ENCODE measurements around the gene MYPOP.

- TF ChIP-seq POLR2A (IDR thresholded peaks at IDR 0.05) (no peak), CTCF (IDR thresholded peaks at IDR 0.05) (no peak), EP300 (IDR thresholded peaks at IDR 0.05) (no peak)
These were observed 17.3 kb upstream of the MYPOP start for GRCh38 chr19:45919678-45920077.

All from ovary (tissue), 3 donors.